GM12891 (cell line): ENCODE results near the gene AEBP1.

Experiments
- PAX5 ChIP-seq: IDR thresholded peaks from 2 replicates; pipeline ENCODE4 v1.6.1; 2011; ENCODE audit warnings: low read length, moderate library complexity, mild to moderate bottlenecking; ENCODE audit not compliant: insufficient read depth, severe bottlenecking
- POLR2A ChIP-seq: IDR thresholded peaks from 2 replicates; pipeline ENCODE4 v1.6.1; 2011; ENCODE audit warnings: low read depth, low read length, control low read depth
- POLR2AphosphoS5 ChIP-seq: IDR thresholded peaks from 2 replicates; pipeline ENCODE4 v1.6.1; 2011; ENCODE audit warnings: low read depth, low read length, control low read depth
- POU2F2 ChIP-seq: IDR thresholded peaks from 2 replicates; pipeline ENCODE4 v1.6.1; 2011; ENCODE audit warnings: low read depth, mild to moderate bottlenecking, control low read depth, low read length, moderate library complexity
- SPI1 ChIP-seq: IDR thresholded peaks from 2 replicates; pipeline ENCODE4 v1.6.1; 2011; ENCODE audit warnings: low read depth, low read length, control low read depth
- TAF1 ChIP-seq: IDR thresholded peaks from 2 replicates; pipeline ENCODE4 v1.6.1; 2011; ENCODE audit warnings: low read depth, low read length, control low read depth

GRCh38 chr7:44159824-44160630 is 55.9 kb downstream of the AEBP1 start:
- no peak for TF ChIP-seq POLR2AphosphoS5
- TF ChIP-seq TAF1: no peak
- no peak for TF ChIP-seq POLR2A
- no peak for TF ChIP-seq POU2F2
- TF ChIP-seq PAX5: no peak
- TF ChIP-seq SPI1: no peak
